WERI-Rb-1 (cell line): ENCODE results near the gene YBEY.
A peak's percentile ranks its signal among the peaks of the same experiment; 100 is the strongest.

Experiments
- DNase-seq: peaks from one replicate; pipeline ENCODE4 v3.0.0-alpha.2; 2020
- H3K27ac ChIP-seq: fragments of 250-450 bp; sonication (Bioruptor Pico); 2 replicates; pipeline ENCODE4 v1.5.1; 2020; ENCODE audit warnings: mild to moderate bottlenecking, moderate library complexity
- H3K27me3 ChIP-seq: fragments of 250-450 bp; sonication (Bioruptor Pico); 2 replicates; pipeline ENCODE4 v1.5.1; 2021; ENCODE audit warnings: mild to moderate bottlenecking, low read depth, moderate library complexity; ENCODE audit not compliant: insufficient read depth, severe bottlenecking
- H3K36me3 ChIP-seq: fragments of 250-450 bp; sonication (Bioruptor Pico); 2 replicates; pipeline ENCODE4 v1.5.1; 2020; ENCODE audit warnings: mild to moderate bottlenecking, moderate library complexity
- H3K4me3 ChIP-seq: 2 replicates; pipeline ENCODE4 v1.5.1; 2011; ENCODE audit warnings: low read depth, mild to moderate bottlenecking, control low read depth, low read length
- H3K9me3 ChIP-seq: fragments of 250-450 bp; sonication (Bioruptor Pico); 2 replicates; pipeline ENCODE4 v1.5.1; 2021; ENCODE audit warnings: mild to moderate bottlenecking, moderate library complexity; ENCODE audit not compliant: severe bottlenecking
- CTCF ChIP-seq: IDR thresholded peaks from 2 replicates; pipeline ENCODE4 v1.5.1; 2011; ENCODE audit warnings: low read depth, mild to moderate bottlenecking, control low read depth, inconsistent platforms, low read length

Gene YBEY

GRCh38 chr21:46248827-46249226, 37.3 kb upstream of the YBEY start:
- H3K4me3 ChIP-seq = no peak overlapping the region
- no peak for DNase-seq
- no peaks in the 10 kb centered on the region for H3K9me3 ChIP-seq
- peaks cover 95% of the 10 kb centered on the region for H3K36me3 ChIP-seq
- no peak for TF ChIP-seq CTCF
- H3K27ac ChIP-seq = no peak overlapping the region
- no peaks in the 10 kb centered on the region for H3K27me3 ChIP-seq

GRCh38 chr21:46250146-46250725, 35.9 kb upstream of the YBEY start:
- TF ChIP-seq CTCF = no peak
- Histone ChIP-seq H3K27me3 (no peaks in the 10 kb centered on the region), H3K27ac (no peak overlapping the region), H3K4me3 (no peak overlapping the region), H3K36me3 (peaks cover 95% of the 10 kb centered on the region), H3K9me3 (no peaks in the 10 kb centered on the region)
- no peak for DNase-seq

GRCh38 chr21:46252840-46253239, 33.3 kb upstream of the YBEY start:
- Histone ChIP-seq H3K4me3 (no peak overlapping the region), H3K27me3 (no peaks in the 10 kb centered on the region), H3K36me3 (peaks cover 95% of the 10 kb centered on the region), H3K27ac (no peak overlapping the region), H3K9me3 (no peaks in the 10 kb centered on the region)
- no peak for DNase-seq
- no peak for TF ChIP-seq CTCF

- H3K9me3 ChIP-seq = no peaks in the 10 kb centered on the region
- DNase-seq = no peak
- peaks cover 98% of the 10 kb centered on the region for H3K36me3 ChIP-seq
- TF ChIP-seq CTCF = no peak
- no peak overlapping the region for H3K4me3 ChIP-seq
- H3K27ac ChIP-seq = no peak overlapping the region; the same call in 1 of the 2 replicates
- H3K27me3 ChIP-seq = no peaks in the 10 kb centered on the region
Observed at GRCh38 chr21:46253610-46254124, 32.5 kb upstream of the YBEY start.

GRCh38 chr21:46254208-46254975, 31.8 kb upstream of the YBEY start:
- no peaks in the 10 kb centered on the region for H3K9me3 ChIP-seq
- peaks cover 98% of the 10 kb centered on the region for H3K36me3 ChIP-seq
- H3K27ac ChIP-seq = peak overlapping the region; percentile 8; the same call in 1 of the 2 replicates
- DNase-seq = no peak
- H3K27me3 ChIP-seq = no peaks in the 10 kb centered on the region
- no peak overlapping the region for H3K4me3 ChIP-seq
- no peak for TF ChIP-seq CTCF
